ENCODE measurements around the gene MAGI2.

- TF ChIP-seq MAX (IDR thresholded peaks at IDR 0.05) (no peak), EZH2 (IDR thresholded peaks at IDR 0.05) (no peak), ZFX (IDR thresholded peaks at IDR 0.05) (no peak)
- TF ChIP-seq, protein P1, sequence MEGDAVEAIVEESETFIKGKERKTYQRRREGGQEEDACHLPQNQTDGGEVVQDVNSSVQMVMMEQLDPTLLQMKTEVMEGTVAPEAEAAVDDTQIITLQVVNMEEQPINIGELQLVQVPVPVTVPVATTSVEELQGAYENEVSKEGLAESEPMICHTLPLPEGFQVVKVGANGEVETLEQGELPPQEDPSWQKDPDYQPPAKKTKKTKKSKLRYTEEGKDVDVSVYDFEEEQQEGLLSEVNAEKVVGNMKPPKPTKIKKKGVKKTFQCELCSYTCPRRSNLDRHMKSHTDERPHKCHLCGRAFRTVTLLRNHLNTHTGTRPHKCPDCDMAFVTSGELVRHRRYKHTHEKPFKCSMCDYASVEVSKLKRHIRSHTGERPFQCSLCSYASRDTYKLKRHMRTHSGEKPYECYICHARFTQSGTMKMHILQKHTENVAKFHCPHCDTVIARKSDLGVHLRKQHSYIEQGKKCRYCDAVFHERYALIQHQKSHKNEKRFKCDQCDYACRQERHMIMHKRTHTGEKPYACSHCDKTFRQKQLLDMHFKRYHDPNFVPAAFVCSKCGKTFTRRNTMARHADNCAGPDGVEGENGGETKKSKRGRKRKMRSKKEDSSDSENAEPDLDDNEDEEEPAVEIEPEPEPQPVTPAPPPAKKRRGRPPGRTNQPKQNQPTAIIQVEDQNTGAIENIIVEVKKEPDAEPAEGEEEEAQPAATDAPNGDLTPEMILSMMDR (IDR thresholded peaks at IDR 0.05 in 2 of 3, conservative IDR thresholded peaks at IDR 0.05 in 1 of 3; ENCODE audit: borderline replicate concordance in 1 of 3, insufficient read depth in 1 of 3, low read depth in 2 of 3, low read length in 2 of 3) = no peak
These were observed 418.7 kb downstream of the MAGI2 start for GRCh38 chr7:79034730-79035129.
